Ishikawa (cell line): ENCODE results near the gene SPEF2.

Experiments used
- EGR1 ChIP-seq: IDR thresholded peaks from 2 replicates; pipeline ENCODE4 v1.6.1; 2012
- EP300 ChIP-seq: IDR thresholded peaks from 2 replicates; pipeline ENCODE4 v1.6.1; 2012; ENCODE audit warnings: borderline replicate concordance
- NFIC ChIP-seq: IDR thresholded peaks from 2 replicates; pipeline ENCODE4 v1.6.1; 2012
- RAD21 ChIP-seq: IDR thresholded peaks from 2 replicates; pipeline ENCODE4 v1.6.1; 2012; ENCODE audit warnings: low read depth
- TEAD4 ChIP-seq: IDR thresholded peaks from 2 replicates; pipeline ENCODE4 v1.6.1; 2012

- TF ChIP-seq NFIC (no peak), EP300 (no peak), TEAD4 (no peak), EGR1 (no peak), RAD21 (no peak)
These were observed 193.6 kb downstream of the SPEF2 start for GRCh38 chr5:35811108-35811741.
